NCI-H2107 (cell line): ENCODE measurements around the gene GPX5.
"Not testable (repeated sequence)": the region's sequence is repeated elsewhere in the genome, so short reads cannot be mapped to it uniquely, and the experiment has no call there.

ENCODE experiments used
- DNase-seq: peaks from one replicate; lab custom pipeline; 2025; lab: John Stamatoyannopoulos, UW

The GPX5 gene

DNA sequence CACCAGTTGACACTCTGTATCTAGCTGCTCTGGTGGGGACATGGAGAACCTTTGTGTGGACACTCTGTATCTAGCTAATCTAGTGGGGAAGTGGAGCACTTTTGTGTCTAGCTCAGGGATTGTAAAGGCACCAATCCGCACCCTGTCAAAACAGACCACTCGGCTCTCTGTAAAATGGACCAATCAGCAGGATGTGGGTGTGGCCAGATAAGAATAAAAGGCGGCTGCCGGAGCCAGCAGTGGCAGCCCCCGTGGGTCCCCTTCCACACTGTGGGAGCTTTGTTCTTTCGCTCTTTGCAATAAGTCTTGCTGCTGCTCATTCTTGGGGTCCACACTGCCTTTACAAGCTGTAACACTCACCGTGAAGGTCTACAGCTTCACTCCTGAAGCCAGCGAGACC lies 13.3 kb upstream of the GPX5 start:
- not testable (repeated sequence) for DNase-seq

- DNase-seq, result no peak
These were observed 10.0 kb upstream of the GPX5 start, which contains the start of gene GPX6 for GRCh38 chr6:28515676-28516075. Gene GPX6, minus strand, starts transcription at chr6:28515793. Its CDS starts 50 bp downstream, at chr6:28515743.

DNA sequence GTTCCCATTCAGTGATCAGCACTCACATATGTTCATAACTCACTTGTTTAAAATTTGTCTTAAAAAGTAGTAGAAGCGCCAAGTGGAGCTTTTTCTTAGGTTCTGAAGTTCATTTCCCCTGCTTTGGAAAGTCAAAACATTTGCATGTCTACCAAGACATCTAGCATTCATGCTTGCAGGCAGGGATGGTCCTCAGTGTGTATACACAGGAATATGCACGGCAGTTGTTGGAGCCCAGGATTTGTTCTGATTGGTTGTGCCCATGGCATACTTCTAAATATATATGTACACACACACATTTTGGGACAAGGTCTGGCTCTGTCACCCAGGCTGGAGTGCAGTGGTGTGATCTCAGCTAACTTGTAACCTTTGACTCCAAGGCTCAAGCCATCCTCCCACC lies 7.7 kb upstream of the GPX5 start:
- DNase-seq, result no peak

DNA sequence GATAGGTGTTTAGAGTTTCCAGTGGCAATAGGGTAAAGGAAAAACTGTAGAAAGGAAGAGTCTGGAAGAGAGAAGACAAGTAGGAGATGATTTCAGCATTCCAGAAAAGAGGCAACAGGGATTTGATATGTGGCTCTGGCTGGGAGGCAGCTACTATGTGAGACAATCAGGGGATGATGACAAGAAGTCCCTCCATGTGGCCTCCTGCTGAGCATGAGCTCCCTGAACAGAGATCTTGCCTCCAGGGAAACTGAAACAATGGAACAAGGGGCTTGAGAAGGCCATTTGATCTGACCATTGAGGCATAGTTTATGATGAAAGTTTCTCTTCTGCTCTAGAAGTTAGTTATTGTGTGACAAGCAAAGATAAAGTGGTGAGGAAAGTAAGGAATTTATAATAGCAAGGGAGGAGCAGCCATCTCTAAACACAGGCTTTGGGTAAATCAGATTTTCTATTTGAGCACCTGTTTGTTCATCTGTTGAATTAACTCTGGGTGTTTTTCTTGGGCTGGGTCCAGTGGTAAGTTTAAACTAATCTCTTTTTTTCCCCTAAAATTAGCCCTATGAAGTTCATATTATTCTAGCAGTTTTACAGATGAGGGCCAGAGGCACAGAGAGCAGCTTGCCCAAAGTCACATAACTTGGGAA lies 3.0 kb upstream of the GPX5 start:
- no peak for DNase-seq

DNA sequence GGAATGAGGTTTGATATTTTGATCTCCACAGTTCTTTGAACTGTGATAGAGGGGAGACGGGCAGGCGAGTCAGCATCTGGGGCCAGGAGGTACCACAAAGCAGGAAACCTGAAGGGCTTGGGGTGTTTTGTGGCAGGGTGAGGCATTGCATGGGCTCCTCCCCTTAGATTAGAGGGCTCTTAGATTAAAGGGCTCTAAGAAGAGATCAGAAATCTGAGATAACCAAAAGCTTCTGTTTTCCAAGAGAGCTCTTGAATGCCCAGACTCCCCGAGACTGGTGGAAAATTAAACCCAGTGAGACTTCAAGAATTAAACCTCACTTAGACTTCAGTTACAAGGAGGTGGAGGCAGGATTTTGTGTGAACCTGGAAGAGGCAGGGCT lies 2.4 kb upstream of the GPX5 start:
- no peak for DNase-seq

- DNase-seq, result no peak
These were observed 5.1 kb downstream of the GPX5 start for GRCh38 chr6:28530777-28531176.

GRCh38 chr6:28531479-28532128 lies 5.9 kb downstream of the GPX5 start:
- DNase-seq, result no peak

GRCh38 chr6:28534306-28534705 lies 8.6 kb downstream of the GPX5 start:
- DNase-seq, result no peak

GRCh38 chr6:28534875-28535274 lies 9.2 kb downstream of the GPX5 start:
- DNase-seq, result no peak

DNA sequence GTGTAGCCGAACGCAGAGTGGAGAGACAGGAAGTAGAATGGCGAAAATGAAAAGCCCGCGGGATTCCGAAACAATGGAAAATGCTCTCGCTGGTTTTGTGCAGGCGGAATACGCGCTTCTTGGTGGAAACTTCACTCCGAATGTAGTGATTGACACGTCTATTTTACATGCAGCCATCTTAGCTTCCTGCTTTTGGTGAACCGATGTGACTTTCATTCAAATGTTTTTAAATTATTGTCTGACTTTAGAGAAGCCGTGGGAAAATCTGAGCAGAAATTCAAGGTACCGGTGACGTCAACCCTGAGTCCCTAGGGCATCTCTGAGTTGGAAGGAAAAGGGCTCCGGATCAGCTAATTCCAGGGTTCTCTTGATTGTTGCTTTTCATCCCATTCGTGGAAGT lies 11.4 kb downstream of the GPX5 start:
- no peak for DNase-seq

DNA sequence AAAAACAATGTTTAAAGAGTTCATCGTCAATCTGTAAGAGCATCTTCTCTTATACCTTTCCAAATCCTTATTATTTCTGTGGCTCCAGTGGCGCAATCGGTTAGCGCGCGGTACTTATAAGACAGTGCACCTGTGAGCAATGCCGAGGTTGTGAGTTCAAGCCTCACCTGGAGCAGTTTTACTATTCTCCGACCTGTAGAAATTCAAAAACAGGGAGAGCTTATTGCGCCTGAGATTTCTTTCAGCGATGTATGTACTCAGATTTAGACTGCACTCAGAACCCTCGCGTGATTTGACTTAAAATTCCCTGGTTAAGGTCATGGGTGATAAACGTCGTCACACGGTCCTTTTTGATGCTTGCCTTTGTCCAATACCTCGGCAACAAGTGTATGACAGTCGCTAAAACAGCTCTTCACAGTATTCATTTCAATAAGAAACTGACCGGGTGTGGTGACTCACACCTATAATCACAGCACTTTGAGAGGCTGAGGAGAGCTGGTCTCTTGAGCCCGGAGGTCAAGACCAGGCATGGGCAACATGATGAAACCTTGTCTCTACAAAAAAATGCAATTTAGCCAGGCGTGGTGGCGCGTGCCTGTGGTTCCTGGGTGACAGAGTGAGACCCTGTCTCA lies 11.9 kb downstream of the GPX5 start:
- DNase-seq, result no peak

- DNase-seq, result no peak
These were observed 16.3 kb downstream of the GPX5 start for GRCh38 chr6:28541996-28542395.

- no peak for DNase-seq
These were observed 17.0 kb downstream of the GPX5 start for GRCh38 chr6:28542440-28543296.

DNA sequence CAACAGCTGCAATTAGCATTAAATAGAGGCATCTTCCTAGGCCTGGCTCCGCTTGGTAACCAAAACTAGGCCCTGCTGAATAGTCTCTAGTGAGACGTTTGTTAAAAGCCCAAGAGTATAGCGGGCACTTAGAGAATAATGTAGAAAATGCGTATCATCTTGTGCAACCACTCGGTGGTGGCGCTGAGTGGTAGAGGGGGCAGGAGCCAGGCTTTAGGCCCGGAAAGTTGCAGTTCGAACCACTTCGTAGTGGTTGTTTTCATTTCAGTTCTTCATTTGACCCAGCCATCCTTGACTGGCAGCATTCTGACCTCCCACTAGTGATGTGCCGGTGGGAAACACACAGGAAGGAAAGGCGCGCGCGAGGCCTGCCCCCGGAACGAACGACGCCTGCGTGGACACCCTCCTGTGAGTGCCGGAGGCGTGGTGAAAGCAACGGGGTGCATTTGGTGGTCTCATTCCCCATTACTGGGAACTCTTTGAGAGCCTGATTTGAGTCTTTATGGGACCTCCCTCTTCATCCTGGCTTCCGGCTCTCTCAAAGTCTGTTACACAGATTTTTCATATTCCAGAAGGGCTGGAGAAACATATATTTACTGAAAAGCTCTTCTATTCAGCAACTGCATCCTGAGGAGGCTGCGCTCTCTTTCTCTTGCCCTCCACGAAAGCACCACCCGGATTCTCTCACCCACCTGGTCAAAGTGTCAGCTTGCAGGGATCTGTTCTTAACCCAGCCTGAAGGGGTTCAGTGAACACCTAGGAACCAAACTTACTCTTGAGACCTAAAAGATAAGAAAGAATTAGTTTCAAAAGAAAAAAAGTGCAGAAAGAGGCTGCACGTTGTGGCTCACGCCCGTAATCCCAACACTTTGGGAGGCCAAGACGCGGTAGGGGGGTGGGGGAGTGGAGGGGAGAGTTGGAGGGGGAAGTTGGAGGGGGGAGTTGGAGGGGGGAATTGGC lies 18.2 kb downstream of the GPX5 start:
- no peak for DNase-seq

DNA sequence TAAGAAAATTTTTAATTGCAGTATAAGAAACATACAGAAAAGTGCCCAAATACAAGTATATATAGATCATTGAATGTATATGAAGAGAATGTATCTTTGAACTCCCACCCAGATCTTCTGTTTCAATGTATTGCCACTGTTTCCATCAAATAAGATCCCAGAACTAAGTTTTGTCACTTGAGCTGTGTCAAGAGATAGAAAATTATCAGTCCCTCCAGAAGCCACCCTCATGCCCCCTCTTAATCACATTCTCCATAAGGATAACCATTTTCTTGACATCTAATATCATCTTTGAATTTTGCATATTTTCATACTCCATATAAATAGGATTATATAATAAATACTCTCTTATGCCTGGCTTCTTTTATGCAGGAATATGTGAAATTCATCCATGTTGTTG lies 20.3 kb downstream of the GPX5 start:
- no peak for DNase-seq

DNA sequence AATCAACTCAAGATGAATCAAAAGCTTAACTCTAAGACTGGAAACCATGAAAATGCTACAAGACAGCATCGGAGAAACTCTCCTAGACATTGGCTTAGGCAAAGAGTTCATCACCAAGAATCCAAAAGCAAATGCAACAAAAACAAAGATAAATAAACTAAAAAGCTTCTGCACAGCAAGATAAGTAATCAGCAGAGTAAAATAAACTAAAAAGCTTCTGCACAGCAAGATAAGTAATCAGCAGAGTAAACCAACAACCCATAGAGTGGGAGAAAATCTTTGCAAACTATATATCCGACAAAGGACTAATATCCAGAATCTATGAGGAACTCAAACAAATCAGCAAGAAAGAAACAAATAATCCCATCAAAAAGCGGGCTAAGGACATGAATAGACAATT lies 21.3 kb downstream of the GPX5 start:
- DNase-seq, result not testable (repeated sequence)

DNA sequence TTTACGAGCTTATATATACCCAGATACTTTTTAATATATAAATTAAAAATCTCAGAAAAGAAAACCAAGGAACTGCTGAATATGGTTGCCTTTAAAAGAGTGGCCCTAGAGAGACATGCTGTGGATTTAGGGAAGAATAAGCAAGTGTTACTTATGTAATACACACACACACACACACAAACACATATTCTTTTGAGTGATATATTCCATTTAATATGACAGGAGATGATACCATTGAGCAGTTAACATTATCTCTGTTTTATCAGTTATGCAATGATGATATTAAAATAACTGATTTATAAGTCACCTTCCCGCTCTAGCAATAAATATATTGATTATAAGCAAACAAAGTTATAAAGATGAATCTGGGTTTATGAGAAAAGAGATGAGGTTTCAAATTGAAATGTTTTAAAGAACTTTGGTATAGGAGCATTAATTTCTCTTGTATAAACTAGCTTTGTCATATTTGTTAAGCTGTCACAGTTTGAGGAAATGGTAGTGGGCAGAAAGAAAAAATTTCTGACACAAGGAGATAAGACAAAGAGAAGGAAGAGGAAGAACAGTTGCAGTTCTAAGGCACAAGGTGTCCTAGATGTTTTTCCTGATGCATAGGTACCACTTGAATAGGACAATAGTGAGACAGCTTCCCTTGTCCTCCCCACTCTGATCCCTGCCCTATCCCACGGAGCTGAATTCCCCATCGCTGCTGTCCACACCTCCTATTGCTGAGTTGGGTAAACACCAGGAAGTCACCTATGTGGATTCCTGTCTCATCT lies 26.4 kb downstream of the GPX5 start:
- DNase-seq, result no peak

- no peak for DNase-seq
These were observed 27.8 kb downstream of the GPX5 start for GRCh38 chr6:28553384-28553985.

GRCh38 chr6:28553986-28554881 lies 28.6 kb downstream of the GPX5 start:
- DNase-seq, result no peak
